Measurements from ENCODE around the gene CAVIN3.
A peak's percentile ranks its signal among the peaks of the same experiment; 100 is the strongest.

Gene CAVIN3

DNA sequence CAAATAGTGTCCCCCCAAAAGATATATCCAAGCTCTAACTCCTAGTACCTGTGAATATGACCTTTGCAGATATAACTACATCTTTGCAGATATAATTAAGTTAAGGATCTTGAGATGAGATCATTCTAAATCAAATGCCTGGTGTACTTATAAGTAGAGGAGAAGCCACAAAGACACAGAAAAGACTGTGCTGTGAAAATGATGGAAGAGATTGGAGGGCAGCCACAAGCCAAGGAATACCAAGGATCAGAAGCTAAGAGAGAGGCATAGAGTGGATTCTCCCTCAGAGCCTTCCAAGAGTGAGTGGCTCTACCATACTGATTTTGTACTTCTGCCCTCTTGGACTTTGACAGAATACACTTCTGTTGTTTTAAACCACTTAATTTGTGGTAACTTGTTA lies 7.5 kb upstream of the CAVIN3 start:
- TF ChIP-seq, protein P1, sequence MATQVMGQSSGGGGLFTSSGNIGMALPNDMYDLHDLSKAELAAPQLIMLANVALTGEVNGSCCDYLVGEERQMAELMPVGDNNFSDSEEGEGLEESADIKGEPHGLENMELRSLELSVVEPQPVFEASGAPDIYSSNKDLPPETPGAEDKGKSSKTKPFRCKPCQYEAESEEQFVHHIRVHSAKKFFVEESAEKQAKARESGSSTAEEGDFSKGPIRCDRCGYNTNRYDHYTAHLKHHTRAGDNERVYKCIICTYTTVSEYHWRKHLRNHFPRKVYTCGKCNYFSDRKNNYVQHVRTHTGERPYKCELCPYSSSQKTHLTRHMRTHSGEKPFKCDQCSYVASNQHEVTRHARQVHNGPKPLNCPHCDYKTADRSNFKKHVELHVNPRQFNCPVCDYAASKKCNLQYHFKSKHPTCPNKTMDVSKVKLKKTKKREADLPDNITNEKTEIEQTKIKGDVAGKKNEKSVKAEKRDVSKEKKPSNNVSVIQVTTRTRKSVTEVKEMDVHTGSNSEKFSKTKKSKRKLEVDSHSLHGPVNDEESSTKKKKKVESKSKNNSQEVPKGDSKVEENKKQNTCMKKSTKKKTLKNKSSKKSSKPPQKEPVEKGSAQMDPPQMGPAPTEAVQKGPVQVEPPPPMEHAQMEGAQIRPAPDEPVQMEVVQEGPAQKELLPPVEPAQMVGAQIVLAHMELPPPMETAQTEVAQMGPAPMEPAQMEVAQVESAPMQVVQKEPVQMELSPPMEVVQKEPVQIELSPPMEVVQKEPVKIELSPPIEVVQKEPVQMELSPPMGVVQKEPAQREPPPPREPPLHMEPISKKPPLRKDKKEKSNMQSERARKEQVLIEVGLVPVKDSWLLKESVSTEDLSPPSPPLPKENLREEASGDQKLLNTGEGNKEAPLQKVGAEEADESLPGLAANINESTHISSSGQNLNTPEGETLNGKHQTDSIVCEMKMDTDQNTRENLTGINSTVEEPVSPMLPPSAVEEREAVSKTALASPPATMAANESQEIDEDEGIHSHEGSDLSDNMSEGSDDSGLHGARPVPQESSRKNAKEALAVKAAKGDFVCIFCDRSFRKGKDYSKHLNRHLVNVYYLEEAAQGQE (IDR thresholded peaks at IDR 0.05; ENCODE audit: insufficient read depth in 1 of 2, low read depth in 2 of 2, low read length in 2 of 2) = no peak
- TF ChIP-seq POLR2AphosphoS5 (IDR thresholded peaks at IDR 0.05; ENCODE audit: low read depth, low read length) (no peak), SIN3A (IDR thresholded peaks at IDR 0.05; ENCODE audit: borderline replicate concordance, insufficient read depth, low read length) (no peak), FOXP2 (optimal IDR thresholded peaks at IDR 0.05; ENCODE audit: borderline replicate concordance, extremely low read depth, extremely low read length, insufficient read depth) (no peak), TAF1 (IDR thresholded peaks at IDR 0.05; ENCODE audit: borderline replicate concordance, insufficient read depth, low read length) (no peak)

- TF ChIP-seq SIN3A (IDR thresholded peaks at IDR 0.05; ENCODE audit: borderline replicate concordance, insufficient read depth, low read length) (no peak), POLR2AphosphoS5 (IDR thresholded peaks at IDR 0.05; ENCODE audit: low read depth, low read length) (no peak)
Observed at GRCh38 chr11:6326985-6327384, 6.7 kb upstream of the CAVIN3 start.

GRCh38 chr11:6326303-6326702 lies 6.0 kb upstream of the CAVIN3 start:
- TF ChIP-seq, protein P1 (IDR thresholded peaks at IDR 0.05; ENCODE audit: insufficient read depth in 1 of 2, low read depth in 2 of 2, low read length in 2 of 2) = no peak
- TF ChIP-seq TAF1 (IDR thresholded peaks at IDR 0.05; ENCODE audit: borderline replicate concordance, insufficient read depth, low read length) (no peak), POLR2AphosphoS5 (IDR thresholded peaks at IDR 0.05; ENCODE audit: low read depth, low read length) (no peak), FOXP2 (optimal IDR thresholded peaks at IDR 0.05; ENCODE audit: borderline replicate concordance, extremely low read depth, extremely low read length, insufficient read depth) (no peak), SIN3A (IDR thresholded peaks at IDR 0.05; ENCODE audit: borderline replicate concordance, insufficient read depth, low read length) (no peak)

DNA sequence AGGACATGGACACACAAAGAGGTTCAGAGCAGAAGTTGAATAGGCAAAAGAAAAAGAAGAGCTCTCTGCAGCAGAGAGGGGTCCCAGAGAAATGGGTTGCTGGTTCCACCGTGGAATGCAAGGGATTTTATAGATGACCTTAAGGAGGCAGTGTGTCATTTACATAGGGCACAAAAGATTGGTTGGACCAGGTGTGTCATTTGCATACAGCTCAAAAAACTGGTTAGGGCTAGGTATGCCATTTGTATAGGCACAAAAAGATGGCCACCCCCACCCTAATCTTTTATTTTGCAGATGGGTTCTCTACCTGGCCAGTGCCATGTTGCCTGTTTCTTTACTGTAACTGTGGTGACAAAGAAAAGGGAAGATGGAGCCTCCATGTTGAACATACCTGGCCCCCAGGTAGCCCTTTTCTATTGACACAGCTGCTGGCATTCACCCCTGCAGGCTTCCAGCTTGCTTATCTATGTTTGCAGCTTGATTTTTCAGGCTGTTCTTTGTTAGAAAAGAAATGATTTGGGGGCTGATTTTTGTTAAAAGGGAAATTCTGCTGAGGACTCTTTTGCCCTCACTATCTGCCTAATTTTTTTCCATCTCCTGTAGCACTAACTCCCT lies 3.1 kb upstream of the CAVIN3 start:
- no peak for TF ChIP-seq POLR2AphosphoS5 (IDR thresholded peaks at IDR 0.05; ENCODE audit: low read depth, low read length)
- TF ChIP-seq, protein P1 (IDR thresholded peaks at IDR 0.05; ENCODE audit: insufficient read depth in 1 of 2, low read depth in 2 of 2, low read length in 2 of 2) = no peak
- no peak for TF ChIP-seq FOXP2 (optimal IDR thresholded peaks at IDR 0.05; ENCODE audit: borderline replicate concordance, extremely low read depth, extremely low read length, insufficient read depth)
- no peak for TF ChIP-seq TAF1 (IDR thresholded peaks at IDR 0.05; ENCODE audit: borderline replicate concordance, insufficient read depth, low read length)
- TF ChIP-seq SIN3A (IDR thresholded peaks at IDR 0.05; ENCODE audit: borderline replicate concordance, insufficient read depth, low read length) = no peak

DNA sequence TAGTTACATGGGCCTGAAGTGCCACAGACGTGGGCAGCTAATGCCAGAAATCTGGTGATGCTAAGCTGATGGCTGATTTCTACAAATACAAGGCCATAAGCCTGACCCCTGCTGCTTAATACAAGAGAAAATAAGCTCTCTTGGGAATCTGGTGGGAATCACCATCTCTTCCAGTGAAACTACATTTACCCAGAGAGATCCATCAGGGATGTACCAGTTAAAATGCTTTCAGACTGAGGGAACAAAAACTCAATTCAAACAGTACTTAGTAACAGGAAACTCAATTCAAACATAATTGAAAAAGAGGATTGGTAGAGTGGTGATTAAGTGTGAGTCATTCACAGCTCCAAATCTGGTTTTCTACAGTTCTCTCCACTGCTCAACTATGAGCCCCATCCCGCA lies 1.7 kb upstream of the CAVIN3 start:
- TF ChIP-seq POLR2AphosphoS5 (IDR thresholded peaks at IDR 0.05; ENCODE audit: low read depth, low read length) (no peak), TAF1 (IDR thresholded peaks at IDR 0.05; ENCODE audit: borderline replicate concordance, insufficient read depth, low read length) (peak; percentile 46; the same call in 1 of the 2 replicates), FOXP2 (optimal IDR thresholded peaks at IDR 0.05; ENCODE audit: borderline replicate concordance, extremely low read depth, extremely low read length, insufficient read depth) (no peak), SIN3A (IDR thresholded peaks at IDR 0.05; ENCODE audit: borderline replicate concordance, insufficient read depth, low read length) (no peak)
- TF ChIP-seq, protein P1 (IDR thresholded peaks at IDR 0.05; ENCODE audit: insufficient read depth in 1 of 2, low read depth in 2 of 2, low read length in 2 of 2) = no peak
